GM04504 (cell line): ENCODE results near the gene SLCO4A1.
"Not testable (repeated sequence)": the region's sequence is repeated elsewhere in the genome, so short reads cannot be mapped to it uniquely, and the experiment has no call there.

Experiments used
- DNase-seq: peaks from one replicate; pipeline ENCODE4 v3.0.0-alpha.2; 2012; ENCODE audit warnings: low read depth

Gene SLCO4A1

DNA sequence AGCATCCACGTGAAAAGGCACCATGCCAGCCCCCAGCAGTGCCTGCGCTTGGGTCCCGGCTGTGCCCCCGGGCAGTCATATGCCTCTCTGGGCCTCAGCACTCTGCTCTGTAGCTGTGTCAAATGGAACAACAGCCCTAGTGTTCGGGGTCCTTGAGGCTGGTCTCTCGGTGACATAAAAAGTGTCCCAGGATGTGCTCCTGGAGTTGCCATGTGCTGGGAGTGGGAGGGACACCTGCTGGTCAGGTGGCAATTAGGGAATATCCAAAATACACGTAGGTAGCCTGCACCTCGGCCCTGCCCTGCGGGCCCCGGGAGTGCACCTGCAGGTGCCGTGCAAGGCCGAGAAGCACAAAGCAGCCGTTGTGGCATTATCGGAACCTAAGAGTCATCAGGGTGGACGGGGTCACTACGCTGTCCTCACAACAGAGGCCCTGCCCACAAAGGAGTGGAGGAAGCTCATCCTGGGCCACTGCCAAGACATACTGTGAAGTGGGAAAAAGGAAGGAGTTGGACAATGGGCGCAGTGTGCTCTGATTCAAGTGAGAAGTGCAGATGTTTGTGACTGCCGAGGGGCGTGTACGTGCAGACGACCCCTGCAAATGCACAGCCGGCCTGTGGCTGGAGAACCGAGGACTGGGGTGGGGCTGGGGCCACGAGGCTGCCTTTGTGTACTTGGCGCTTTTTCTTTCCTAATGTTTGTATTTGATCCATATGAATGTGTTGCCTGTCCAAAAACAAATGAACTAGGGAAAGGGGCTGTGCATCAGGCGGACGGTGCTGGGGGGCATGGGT lies 24.6 kb downstream of the SLCO4A1 start:
- DNase-seq, result no peak

- no peak for DNase-seq
Measured at GRCh38 chr20:62667530-62668440, 25.5 kb downstream of the SLCO4A1 start.

DNA sequence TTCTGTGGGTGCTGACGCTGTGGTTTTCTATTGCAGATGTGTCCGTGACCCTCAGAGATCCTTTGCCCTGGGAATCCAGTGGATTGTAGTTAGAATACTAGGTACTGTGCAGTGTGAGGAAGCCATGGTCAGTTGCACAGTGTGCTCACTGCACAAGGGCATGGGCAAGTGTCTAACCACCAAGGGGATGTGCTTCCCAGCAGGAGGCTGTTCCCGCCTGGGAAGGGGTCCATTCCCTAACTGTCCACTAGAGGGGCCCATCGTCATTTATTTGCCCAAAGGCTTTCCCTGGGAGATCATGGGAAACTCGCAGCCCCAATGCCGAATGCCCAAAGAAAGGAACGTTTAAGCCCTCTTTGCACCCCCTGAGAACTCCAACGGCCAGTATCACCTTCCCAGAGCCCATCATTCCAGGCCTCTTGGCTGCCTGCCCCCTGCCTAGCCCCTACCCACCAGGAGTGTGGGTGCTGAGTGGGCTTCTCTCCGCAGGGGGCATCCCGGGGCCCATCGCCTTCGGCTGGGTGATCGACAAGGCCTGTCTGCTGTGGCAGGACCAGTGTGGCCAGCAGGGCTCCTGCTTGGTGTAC lies 26.2 kb downstream of the SLCO4A1 start:
- peak; percentile 50 for DNase-seq

GRCh38 chr20:62669249-62669648 lies 26.9 kb downstream of the SLCO4A1 start:
- DNase-seq, result no peak

DNA sequence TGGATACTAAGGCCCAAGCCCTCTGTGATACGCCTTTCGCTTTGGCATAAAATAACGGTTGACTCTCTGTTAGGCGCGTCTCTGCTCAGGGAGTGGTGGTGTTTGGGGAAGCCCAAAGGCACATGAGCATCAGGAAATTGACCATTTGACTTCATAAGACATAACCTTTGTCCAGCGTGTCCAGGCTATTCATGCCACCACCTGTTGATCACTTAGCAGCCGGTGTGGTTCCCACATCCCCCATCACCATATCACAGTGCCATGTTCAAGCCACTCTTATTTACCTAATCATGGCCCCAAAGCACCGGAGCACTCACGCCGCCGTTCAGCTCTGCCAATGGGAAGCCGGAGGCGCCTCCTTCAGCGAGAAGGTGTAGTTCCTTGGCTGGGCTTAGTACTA lies 27.9 kb downstream of the SLCO4A1 start:
- DNase-seq, result no peak

GRCh38 chr20:62670998-62671397 lies 28.7 kb downstream of the SLCO4A1 start:
- DNase-seq, result no peak

DNA sequence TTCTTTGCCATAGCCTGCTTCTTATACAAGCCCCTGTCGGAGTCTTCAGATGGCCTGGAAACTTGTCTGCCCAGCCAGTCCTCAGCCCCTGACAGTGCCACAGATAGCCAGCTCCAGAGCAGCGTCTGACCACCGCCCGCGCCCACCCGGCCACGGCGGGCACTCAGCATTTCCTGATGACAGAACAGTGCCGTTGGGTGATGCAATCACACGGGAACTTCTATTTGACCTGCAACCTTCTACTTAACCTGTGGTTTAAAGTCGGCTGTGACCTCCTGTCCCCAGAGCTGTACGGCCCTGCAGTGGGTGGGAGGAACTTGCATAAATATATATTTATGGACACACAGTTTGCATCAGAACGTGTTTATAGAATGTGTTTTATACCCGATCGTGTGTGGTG lies 29.5 kb downstream of the SLCO4A1 start:
- no peak for DNase-seq

- no peak for DNase-seq
Measured at GRCh38 chr20:62674370-62674769, 32.1 kb downstream of the SLCO4A1 start.

- DNase-seq, result peak; percentile 17
Measured at GRCh38 chr20:62675156-62675876, 33.0 kb downstream of the SLCO4A1 start.

DNA sequence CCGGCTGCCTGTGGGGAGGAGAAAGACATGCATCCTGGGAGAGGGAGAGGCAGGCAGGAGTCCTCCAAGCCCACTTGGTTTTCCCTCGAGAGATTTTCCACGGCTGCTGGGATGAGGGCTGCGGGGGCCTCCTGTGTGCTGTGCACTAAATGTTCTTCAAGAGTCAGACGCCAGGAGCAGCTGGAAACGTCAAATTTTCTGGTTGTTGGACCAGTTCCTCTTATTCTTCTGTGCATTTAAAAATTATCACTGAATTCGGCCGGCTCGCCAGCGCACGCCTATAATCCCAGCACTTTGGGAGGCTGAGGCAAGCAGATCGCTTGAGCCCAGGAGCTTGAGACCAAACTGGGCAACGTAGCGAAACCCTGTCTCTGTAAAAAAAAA lies 33.6 kb downstream of the SLCO4A1 start:
- no peak for DNase-seq

DNA sequence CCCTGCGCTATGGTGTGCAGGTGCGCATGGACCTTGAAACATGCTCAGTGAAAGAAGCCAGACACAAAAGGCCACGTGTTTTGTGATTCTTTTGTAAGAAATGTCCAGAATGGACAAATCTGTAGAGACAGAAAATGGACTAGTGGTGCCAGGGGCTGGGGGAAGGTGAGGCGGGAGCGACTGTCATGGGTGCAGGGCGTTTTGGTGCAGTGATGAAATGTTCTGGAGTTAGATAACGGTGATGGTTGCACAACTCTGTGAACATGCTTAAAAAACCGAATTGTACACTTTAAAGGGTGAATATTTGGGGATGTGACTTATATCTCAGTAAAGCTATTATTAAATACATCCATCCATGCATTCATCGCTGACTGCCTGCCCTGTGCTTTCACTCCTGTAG lies 34.7 kb downstream of the SLCO4A1 start:
- no peak for DNase-seq

GRCh38 chr20:62677678-62678077 lies 35.4 kb downstream of the SLCO4A1 start:
- DNase-seq, result no peak

DNA sequence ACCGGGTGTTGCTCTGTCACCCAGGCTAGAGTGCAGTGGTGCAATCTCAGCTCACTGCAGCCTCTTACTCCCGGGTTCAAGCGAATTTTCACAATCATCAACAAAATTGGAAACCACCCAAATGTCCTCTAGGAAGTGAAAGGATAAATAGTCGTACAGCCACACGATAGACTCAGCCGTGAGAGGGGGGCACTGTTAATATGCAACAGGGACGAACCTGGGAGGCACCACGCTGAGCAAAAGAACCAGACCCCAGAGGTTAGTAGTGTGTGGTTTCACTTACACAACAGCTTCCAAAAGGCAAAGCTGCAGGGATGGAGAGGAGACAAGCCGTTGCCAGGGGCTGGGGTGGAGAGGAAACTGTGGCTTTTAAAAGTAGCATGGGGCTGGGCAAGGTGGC lies 36.2 kb downstream of the SLCO4A1 start:
- no peak for DNase-seq

- no peak for DNase-seq
Measured at GRCh38 chr20:62679978-62680589, 37.8 kb downstream of the SLCO4A1 start.

DNA sequence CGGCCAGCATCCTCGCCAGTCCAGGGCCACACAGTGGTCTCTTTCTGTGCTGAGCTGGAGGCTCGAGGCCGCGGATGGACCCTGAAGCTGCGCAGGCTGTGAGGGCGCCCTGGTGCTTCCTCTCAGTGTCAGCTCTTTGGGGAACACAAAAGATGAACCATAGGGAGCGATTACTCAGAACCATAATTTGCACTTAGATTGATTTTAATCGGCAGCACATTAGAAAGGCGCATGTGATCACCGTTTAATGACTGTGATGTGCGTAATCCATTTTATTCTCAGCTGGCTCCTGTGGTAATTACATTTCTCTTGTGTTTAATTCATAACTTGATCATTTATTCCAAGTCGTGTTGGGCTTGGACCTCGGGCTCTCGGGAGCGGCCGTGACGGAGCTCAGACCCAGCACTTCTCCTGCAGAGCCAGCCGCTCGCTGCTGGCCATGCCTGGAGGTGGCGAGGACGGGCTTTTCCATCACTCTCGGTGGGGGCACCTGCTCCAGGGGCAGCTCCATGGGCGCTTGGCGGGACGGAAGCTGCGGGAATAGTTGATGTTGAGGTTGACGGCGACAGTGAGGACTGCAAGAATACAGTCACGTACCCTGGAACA lies 40.7 kb downstream of the SLCO4A1 start:
- DNase-seq, result no peak

- DNase-seq, result not testable (repeated sequence)
Measured at GRCh38 chr20:62683660-62684322, 41.5 kb downstream of the SLCO4A1 start.

DNA sequence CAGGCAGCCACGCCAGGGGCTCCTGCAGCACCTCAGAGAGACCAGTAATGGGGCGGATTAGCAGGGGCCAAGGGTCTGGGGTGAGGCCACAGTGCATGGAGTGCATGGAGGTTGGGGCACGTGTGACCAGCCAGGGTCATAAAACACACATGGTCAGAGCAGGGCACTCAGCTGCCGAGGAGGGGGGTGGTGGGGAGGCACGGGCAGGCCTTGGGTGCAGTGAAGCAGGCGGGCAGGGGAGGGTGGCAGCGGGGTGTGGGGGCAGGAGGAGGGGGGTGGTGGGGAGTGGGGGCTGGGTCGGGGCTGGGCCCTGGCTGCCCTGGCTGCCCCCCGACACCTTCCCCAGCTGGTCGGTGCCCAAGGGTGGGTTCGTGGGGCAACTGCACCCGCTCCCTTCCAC lies 42.7 kb downstream of the SLCO4A1 start:
- DNase-seq, result no peak

GRCh38 chr20:62685781-62686555 lies 43.7 kb downstream of the SLCO4A1 start:
- no peak for DNase-seq

- DNase-seq, result no peak
Measured at GRCh38 chr20:62686869-62687830, 44.8 kb downstream of the SLCO4A1 start.
